SU-DHL-6 (cell line): ENCODE data around the gene APBB2.

ENCODE experiments used
- H2AFZ ChIP-seq: fragments of 200-600 bp; sonication (generic); 2 replicates; pipeline ENCODE4 v1.6.1; 2014; ENCODE audit warnings: low read depth, mild to moderate bottlenecking, moderate library complexity, mixed read lengths, antibody characterized with exemption, low read length; ENCODE audit not compliant: severe bottlenecking
- H3F3A ChIP-seq: fragments of 200-600 bp; shearing (Covaris generic); 2 replicates; pipeline ENCODE4 v1.6.0; 2016; ENCODE audit warnings: antibody characterized with exemption, mild to moderate bottlenecking; ENCODE audit not compliant: insufficient read depth
- H3K27ac ChIP-seq: fragments of 200-600 bp; sonication (generic); 2 replicates; pipeline ENCODE4 v1.5.1; 2016; ENCODE audit warnings: low read depth, mild to moderate bottlenecking, low read length, moderate library complexity, mixed read lengths
- H3K27me3 ChIP-seq: fragments of 200-600 bp; sonication (generic), shearing (Covaris generic); 2 replicates; pipeline ENCODE4 v1.6.0; 2014; ENCODE audit warnings: mild to moderate bottlenecking, low read length
- H3K36me3 ChIP-seq: fragments of 200-600 bp; sonication (generic); 2 replicates; pipeline ENCODE4 v1.6.1; 2014; ENCODE audit warnings: mild to moderate bottlenecking, low read length, mixed read lengths
- H3K4me2 ChIP-seq: fragments of 300-600, 200-600 bp; shearing (Covaris generic), sonication (generic); 2 replicates; pipeline ENCODE4 v1.6.0; 2014; ENCODE audit warnings: low read length, low read depth, mild to moderate bottlenecking; ENCODE audit not compliant: poor library complexity, severe bottlenecking
- H3K4me3 ChIP-seq: fragments of 200-600 bp; sonication (generic); 2 replicates; pipeline ENCODE4 v1.5.1; 2014; ENCODE audit warnings: antibody characterized with exemption, low read length, mild to moderate bottlenecking, mixed read lengths; ENCODE audit not compliant: insufficient read depth, poor library complexity, severe bottlenecking
- H3K79me2 ChIP-seq: fragments of 200-600 bp; sonication (generic); 2 replicates; pipeline ENCODE4 v1.6.1; 2014; ENCODE audit warnings: mild to moderate bottlenecking, low read length, moderate library complexity; ENCODE audit not compliant: insufficient read depth
- H3K9ac ChIP-seq: fragments of 200-600 bp; sonication (generic); 2 replicates; pipeline ENCODE4 v1.7.0; 2014; ENCODE audit warnings: mild to moderate bottlenecking, low read length
- H3K9me2 ChIP-seq: fragments of 200-600 bp; sonication (generic); replicated peaks from 2 replicates; pipeline ENCODE4 v1.6.1; 2014; ENCODE audit warnings: low read length; ENCODE audit not compliant: insufficient read depth
- H3K9me3 ChIP-seq: fragments of 200-600 bp; sonication (generic); 2 replicates; pipeline ENCODE4 v1.6.1; 2014; ENCODE audit warnings: low read length, mixed read lengths; ENCODE audit not compliant: insufficient read depth
- H4K20me1 ChIP-seq: fragments of 200-600 bp; sonication (generic); 2 replicates; pipeline ENCODE4 v1.6.1; 2014; ENCODE audit warnings: low read depth, mild to moderate bottlenecking, antibody characterized with exemption, low read length, moderate library complexity, mixed read lengths
- EZH2phosphoT487 ChIP-seq: fragments of 200-600 bp; sonication (generic), shearing (Covaris generic); conservative IDR thresholded peaks from 2 replicates; pipeline ENCODE4 v1.6.1; 2018; ENCODE audit warnings: mild to moderate bottlenecking, antibody characterized with exemption, low read length, moderate library complexity, mixed read lengths
- TF ChIP-seq, protein P1 (sequence below): fragments of 200-600 bp; sonication (generic); IDR thresholded peaks from one replicate; pipeline ENCODE4 v1.5.1; 2017; ENCODE audit warnings: antibody characterized with exemption, mild to moderate bottlenecking, low read length, moderate library complexity; ENCODE audit not compliant: insufficient read depth, poor library complexity, severe bottlenecking

The APBB2 gene

GRCh38 chr4:41181037-41181436 lies 33.3 kb downstream of the APBB2 start:
- Histone ChIP-seq H4K20me1 (peaks cover 10% of the 10 kb centered on the region; the same call in 1 of the 2 replicates), H3K9me2 (no peaks in the 10 kb centered on the region), H3K36me3 (no peaks in the 10 kb centered on the region), H3K79me2 (peaks cover 85% of the 10 kb centered on the region), H2AFZ (no peak overlapping the region), H3F3A (no peaks in the 10 kb centered on the region), H3K27ac (no peak overlapping the region), H3K4me2 (no peak overlapping the region), H3K27me3 (no peaks in the 10 kb centered on the region), H3K4me3 (no peak overlapping the region), H3K9me3 (no peaks in the 10 kb centered on the region), H3K9ac (no peak overlapping the region)
- no peak for TF ChIP-seq EZH2phosphoT487
- TF ChIP-seq, protein P1, sequence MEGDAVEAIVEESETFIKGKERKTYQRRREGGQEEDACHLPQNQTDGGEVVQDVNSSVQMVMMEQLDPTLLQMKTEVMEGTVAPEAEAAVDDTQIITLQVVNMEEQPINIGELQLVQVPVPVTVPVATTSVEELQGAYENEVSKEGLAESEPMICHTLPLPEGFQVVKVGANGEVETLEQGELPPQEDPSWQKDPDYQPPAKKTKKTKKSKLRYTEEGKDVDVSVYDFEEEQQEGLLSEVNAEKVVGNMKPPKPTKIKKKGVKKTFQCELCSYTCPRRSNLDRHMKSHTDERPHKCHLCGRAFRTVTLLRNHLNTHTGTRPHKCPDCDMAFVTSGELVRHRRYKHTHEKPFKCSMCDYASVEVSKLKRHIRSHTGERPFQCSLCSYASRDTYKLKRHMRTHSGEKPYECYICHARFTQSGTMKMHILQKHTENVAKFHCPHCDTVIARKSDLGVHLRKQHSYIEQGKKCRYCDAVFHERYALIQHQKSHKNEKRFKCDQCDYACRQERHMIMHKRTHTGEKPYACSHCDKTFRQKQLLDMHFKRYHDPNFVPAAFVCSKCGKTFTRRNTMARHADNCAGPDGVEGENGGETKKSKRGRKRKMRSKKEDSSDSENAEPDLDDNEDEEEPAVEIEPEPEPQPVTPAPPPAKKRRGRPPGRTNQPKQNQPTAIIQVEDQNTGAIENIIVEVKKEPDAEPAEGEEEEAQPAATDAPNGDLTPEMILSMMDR = no peak

DNA sequence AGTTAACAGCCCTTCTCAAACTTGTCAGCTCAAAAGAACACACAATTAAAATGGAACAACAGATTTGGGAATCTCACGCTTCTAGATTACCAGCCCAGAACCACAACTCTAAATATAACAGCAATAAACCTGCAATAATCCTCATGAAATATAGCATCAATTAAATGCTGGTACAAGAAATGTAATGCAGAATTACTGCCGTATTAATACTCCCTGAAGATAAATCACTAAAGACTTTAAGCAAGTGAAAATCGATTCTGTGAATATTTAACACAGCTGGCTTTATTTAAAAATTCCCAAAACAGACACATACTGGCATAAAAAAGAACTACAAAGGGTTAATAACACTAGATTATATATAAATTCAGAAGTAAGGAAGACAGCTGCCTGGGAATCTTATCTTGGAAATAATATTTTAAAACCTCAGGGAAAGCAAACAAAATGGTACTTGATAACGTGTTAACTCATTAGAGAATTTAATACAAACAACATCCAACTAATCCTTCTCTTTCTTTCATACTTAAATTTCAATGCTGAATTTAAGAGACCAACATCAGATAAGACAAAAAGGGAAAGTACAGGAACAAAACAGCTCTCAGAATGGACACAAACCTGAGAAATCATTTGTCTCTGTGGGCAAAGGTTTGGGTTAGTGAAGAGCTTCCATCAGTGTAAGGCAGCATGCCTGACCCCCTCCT lies 34.7 kb downstream of the APBB2 start:
- Histone ChIP-seq H2AFZ (no peak overlapping the region), H3K79me2 (peaks cover 78% of the 10 kb centered on the region), H3K27ac (no peak overlapping the region)

DNA sequence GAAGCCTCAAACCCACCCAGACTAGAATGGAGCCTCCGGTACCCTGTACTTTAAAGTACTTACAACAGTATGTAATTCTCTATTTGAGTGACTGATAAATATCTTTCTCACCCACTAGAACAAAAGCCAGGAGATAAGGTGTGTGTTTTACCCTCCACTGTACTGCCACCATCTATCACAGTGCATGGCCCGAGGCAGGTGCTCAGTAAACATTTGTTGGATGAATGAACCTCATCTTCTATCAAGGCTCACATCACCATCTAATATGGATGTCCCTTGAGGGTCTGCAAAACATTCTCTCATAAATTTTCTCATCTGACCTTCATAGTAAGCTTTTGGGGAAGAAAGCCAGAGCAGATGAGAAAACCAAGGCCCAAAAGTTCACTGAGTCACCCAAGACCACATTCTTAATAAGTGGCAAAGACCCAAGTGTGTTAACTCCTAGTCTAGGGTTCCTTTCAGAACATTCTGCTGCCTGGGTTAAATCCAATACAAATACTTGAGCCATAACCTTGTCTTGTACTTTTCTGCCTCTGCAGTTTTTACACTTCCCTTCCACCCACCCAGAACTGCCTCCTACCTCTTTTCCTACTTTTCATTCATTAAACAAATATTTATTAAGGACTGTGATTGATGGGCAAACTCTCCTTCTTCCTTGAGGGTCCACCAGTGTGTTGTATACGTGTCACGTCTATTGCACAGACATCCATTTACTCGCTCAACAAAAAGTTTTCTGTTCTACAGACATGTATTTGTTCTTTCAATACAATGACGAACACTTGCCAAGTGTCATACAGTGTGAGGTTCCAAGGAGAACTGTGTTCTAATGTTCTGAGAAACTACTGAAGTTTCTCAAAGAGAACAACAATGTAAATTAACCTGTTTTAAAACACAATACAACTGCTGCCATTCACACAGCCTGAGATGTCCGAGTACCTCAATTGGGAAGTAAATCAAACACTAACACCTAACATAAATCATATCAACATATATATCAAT lies 35.7 kb downstream of the APBB2 start:
- H3K36me3 ChIP-seq = no peaks in the 10 kb centered on the region
- H3K79me2 ChIP-seq = peaks cover 78% of the 10 kb centered on the region
- peaks cover 10% of the 10 kb centered on the region; the same call in 1 of the 2 replicates for H4K20me1 ChIP-seq
- H3F3A ChIP-seq = no peaks in the 10 kb centered on the region
- no peak overlapping the region for H2AFZ ChIP-seq
- TF ChIP-seq EZH2phosphoT487 = no peak
- TF ChIP-seq, protein P1 = no peak
- H3K9me3 ChIP-seq = no peaks in the 10 kb centered on the region
- H3K27me3 ChIP-seq = no peaks in the 10 kb centered on the region
- H3K4me3 ChIP-seq = no peak overlapping the region
- H3K9me2 ChIP-seq = no peaks in the 10 kb centered on the region
- H3K9ac ChIP-seq = no peak overlapping the region
- H3K4me2 ChIP-seq = no peak overlapping the region
- H3K27ac ChIP-seq = no peak overlapping the region

More for the DNA sequence above, 34.7 kb downstream of the APBB2 start:
- H3K4me3 ChIP-seq = no peak overlapping the region
- H3K36me3 ChIP-seq = no peaks in the 10 kb centered on the region
- no peaks in the 10 kb centered on the region for H3K9me2 ChIP-seq
- TF ChIP-seq, protein P1 = no peak
- TF ChIP-seq EZH2phosphoT487 = no peak
- no peaks in the 10 kb centered on the region for H3F3A ChIP-seq
- no peaks in the 10 kb centered on the region for H3K9me3 ChIP-seq
- H3K4me2 ChIP-seq = no peak overlapping the region
- peaks cover 10% of the 10 kb centered on the region; the same call in 1 of the 2 replicates for H4K20me1 ChIP-seq
- no peak overlapping the region for H3K9ac ChIP-seq
- H3K27me3 ChIP-seq = no peaks in the 10 kb centered on the region
